HG03095 (cell line): Measurements from ENCODE around the gene ADAD1.

Source experiments
- ATAC-seq: cut with Tn5 transposase; IDR thresholded peaks from one replicate; pipeline ENCODE4 v1.9.1; 2021; ENCODE audit warnings: moderate library complexity; ENCODE audit not compliant: unreplicated experiment

The ADAD1 gene

GRCh38 chr4:122453384-122453995, 74.7 kb downstream of the ADAD1 start:
- ATAC-seq, result no peak

DNA sequence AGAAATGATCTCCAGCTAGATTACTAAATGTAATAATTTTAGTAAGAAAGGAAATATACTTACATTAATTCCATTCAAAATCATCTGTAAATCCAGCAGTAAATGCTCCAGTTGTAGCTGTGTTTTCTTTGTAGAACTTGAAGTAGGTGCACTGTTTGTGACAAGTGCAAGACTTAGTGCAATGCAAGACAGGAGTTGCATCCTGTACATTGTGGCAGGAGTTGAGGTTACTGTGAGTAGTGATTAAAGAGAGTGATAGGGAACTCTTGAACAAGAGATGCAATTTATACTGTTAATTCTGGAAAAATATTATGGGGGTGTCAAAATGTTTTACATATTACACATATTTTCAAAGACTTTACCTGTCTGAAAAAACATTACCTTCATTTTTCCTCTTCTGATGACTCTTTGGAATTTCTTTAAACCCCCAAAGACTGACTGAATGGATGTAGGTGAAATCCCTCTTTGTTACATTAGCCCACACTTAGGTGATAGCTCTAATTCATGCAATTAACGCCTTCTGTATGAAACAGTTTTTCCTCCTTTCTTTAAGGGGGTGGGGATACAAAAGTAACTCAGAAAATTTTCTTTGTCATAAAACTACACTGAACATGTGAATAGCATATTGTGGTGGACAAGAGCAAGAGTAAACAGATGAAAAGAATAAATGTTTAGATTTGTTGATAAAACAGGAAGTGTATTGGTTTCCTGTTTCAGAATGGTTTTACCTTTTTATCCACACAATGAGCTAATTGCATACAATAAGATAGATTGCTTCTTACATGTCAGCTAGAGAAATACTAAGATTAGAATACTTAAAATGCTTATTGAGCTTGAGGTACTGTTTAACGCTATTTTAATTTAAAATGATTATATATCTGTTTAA, 77.7 kb downstream of the ADAD1 start, which contains the start of gene IL2:
Gene IL2 (minus strand): TSS at position 495 of the 886 bp plus-strand sequence. CDS start 285 bp downstream, at position 210.
- ATAC-seq, result no peak

- ATAC-seq, result peak; percentile 82
These were observed 79.8 kb downstream of the ADAD1 start for GRCh38 chr4:122458625-122459024.

GRCh38 chr4:122469457-122469856, 90.6 kb downstream of the ADAD1 start:
- ATAC-seq, result no peak

DNA sequence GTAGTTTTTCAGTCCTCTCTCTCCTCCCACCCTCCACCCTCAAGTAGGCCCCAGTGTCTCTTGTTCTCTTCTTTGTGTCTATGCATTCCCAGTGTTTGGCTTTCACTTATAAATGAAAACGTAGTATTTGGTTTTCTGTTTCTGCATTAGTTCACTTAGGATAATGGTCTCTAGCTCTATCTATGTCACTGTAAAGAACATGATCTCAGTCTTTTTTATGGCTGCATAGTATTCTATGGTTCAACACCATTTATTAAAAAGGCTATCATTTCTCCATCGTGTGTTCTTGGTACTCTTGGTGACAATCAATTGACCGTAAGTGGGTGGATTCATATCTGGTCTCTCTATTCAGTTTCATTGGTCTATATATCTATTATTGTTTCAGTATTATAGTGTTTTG, 96.4 kb downstream of the ADAD1 start:
- ATAC-seq, result no peak

GRCh38 chr4:122476126-122476525, 97.3 kb downstream of the ADAD1 start:
- ATAC-seq, result no peak

GRCh38 chr4:122476745-122477144, 97.9 kb downstream of the ADAD1 start:
- ATAC-seq, result no peak
